GM12865 (cell line): ENCODE data around the gene ECPAS.
"Not testable (repeated sequence)": the region's sequence is repeated elsewhere in the genome, so short reads cannot be mapped to it uniquely, and the experiment has no call there.

Source experiments
- DNase-seq: peaks from one replicate; pipeline ENCODE4 v3.0.0; 2010; ENCODE audit warnings: low read depth
- H3K4me3 ChIP-seq: 2 replicates; pipeline ENCODE4 v1.5.1; 2011; ENCODE audit warnings: mild to moderate bottlenecking, low read depth, low read length, control low read depth
- TF ChIP-seq, protein P1 (sequence below): IDR thresholded peaks from 2 replicates; pipeline ENCODE4 v1.5.1; 2011; ENCODE audit warnings: low read length, control low read depth, low read depth, inconsistent platforms; ENCODE audit not compliant: insufficient read depth; ENCODE audit errors: missing control alignments

Gene ECPAS

GRCh38 chr9:111454751-111455150, 29.4 kb downstream of the ECPAS start:
- TF ChIP-seq, protein P1, sequence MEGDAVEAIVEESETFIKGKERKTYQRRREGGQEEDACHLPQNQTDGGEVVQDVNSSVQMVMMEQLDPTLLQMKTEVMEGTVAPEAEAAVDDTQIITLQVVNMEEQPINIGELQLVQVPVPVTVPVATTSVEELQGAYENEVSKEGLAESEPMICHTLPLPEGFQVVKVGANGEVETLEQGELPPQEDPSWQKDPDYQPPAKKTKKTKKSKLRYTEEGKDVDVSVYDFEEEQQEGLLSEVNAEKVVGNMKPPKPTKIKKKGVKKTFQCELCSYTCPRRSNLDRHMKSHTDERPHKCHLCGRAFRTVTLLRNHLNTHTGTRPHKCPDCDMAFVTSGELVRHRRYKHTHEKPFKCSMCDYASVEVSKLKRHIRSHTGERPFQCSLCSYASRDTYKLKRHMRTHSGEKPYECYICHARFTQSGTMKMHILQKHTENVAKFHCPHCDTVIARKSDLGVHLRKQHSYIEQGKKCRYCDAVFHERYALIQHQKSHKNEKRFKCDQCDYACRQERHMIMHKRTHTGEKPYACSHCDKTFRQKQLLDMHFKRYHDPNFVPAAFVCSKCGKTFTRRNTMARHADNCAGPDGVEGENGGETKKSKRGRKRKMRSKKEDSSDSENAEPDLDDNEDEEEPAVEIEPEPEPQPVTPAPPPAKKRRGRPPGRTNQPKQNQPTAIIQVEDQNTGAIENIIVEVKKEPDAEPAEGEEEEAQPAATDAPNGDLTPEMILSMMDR, result no peak
- H3K4me3 ChIP-seq, result no peak overlapping the region
- no peak for DNase-seq

DNA sequence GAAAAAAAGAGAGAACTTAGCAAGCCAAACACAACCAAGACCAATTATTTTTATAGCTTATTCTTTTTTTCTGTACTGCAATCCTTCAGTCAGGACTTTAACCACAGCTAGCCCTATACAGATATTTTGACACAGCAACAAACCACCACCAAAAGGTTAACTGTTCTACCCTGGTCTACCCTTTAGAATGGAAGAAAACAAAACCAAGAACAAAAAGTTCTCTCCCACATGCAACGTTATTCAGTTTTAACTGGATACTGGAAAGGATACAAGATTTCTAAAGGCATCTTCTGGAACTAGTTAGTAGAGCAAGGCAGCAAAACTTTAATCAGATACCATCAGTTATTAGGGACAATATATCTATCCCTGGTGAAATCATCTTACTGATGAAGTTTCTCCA, 32.6 kb downstream of the ECPAS start:
- no peak for DNase-seq
- H3K4me3 ChIP-seq, result no peak overlapping the region
- TF ChIP-seq, protein P1, result no peak

- TF ChIP-seq, protein P1, result no peak
- no peak for DNase-seq
- no peak overlapping the region for H3K4me3 ChIP-seq
Measured at GRCh38 chr9:111450124-111450523, 34.1 kb downstream of the ECPAS start.

DNA sequence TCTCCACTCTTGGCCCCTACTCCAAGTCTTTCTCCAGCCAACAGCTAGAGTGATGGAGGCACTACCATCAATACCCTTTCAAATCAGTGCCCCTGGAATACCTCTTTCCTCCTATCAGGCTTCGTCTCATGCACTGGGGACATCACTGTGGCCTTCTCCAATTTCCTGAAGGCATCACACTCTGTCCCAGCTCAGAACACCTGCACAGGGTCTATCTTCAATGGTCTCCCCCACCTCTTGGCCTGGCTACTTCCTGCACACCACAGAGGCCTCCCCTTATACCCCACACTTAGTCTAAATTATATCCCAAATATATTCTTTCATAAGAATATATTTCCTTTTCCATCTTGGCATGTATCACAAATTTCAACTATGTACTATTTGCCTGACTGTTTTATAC, 34.5 kb downstream of the ECPAS start:
- no peak for DNase-seq
- TF ChIP-seq, protein P1, result no peak
- H3K4me3 ChIP-seq, result no peak overlapping the region

DNA sequence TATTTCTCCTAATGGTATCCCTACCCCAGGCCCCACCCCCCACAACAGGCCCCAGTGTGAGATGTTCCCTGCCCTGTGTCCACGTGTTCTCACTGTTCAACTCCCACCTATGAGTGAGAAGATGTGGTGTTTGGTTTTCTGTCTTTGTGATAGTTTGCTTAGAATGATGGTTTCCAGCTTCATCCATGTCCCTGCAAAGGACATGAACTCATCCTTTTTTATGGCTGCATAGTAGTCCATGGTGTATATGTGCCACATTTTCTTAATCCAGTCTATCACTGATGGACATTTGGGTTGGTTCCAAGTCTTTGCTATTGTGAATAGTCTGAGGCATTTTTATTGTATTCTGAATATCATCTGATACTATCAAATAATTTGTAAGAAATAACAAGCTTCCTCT, 38.4 kb downstream of the ECPAS start:
- not testable (repeated sequence) for H3K4me3 ChIP-seq, DNase-seq

- TF ChIP-seq, protein P1, result no peak
- DNase-seq, result no peak
- no peak overlapping the region for H3K4me3 ChIP-seq
Measured at GRCh38 chr9:111443454-111443853, 40.7 kb downstream of the ECPAS start.

- no peak overlapping the region for H3K4me3 ChIP-seq
- no peak for DNase-seq
- TF ChIP-seq, protein P1, result no peak
Measured at GRCh38 chr9:111442360-111443027, 41.7 kb downstream of the ECPAS start.
